NCI-H446 treated with DMSO at 0.1 percent for 48 hours (cell line): ENCODE measurements around the gene PXMP4.

Experiments used
- DNase-seq: peaks from one replicate; lab custom pipeline; 2025; lab: John Stamatoyannopoulos, UW

PXMP4 gene

DNA sequence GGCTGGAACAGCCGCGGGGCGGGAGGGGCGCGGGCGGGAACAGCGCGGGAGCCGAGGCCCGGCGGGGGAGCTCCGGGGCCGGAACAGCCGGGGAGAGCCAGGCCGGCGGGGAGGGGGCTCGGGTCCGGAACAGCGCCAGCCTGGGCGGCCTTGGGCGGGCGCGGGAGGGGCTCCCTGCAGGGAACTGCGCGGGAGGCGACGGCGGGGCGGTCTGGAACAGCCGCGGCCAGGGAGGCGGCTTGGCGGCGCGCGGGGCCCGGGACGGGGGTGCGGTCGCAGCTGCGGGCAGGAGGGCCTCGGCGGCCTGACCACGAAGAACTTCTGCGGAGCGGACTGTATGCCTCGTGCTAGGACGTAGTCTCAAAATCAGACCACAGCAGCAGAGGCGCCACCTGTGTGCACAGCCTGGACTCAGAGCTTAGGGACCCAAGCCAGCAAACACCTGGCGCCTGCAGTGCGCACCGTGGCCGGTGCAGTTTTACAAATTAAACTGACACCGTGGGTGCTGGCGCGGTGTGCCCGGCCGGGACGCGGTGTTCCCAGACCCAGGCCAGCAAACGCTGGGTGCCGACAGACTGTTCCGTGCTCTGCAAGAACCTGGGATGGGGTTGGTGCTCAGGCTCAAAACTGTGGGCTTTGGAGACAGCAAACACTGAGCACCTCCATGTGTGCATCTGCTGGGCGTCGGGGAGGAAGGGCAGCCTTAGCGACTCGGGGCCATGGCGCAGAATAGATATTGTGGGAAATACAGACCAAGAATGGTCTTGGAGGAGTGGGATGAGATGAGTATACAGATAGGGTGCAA is 12.3 kb upstream of the PXMP4 start:
- DNase-seq = peak; percentile 88

DNA sequence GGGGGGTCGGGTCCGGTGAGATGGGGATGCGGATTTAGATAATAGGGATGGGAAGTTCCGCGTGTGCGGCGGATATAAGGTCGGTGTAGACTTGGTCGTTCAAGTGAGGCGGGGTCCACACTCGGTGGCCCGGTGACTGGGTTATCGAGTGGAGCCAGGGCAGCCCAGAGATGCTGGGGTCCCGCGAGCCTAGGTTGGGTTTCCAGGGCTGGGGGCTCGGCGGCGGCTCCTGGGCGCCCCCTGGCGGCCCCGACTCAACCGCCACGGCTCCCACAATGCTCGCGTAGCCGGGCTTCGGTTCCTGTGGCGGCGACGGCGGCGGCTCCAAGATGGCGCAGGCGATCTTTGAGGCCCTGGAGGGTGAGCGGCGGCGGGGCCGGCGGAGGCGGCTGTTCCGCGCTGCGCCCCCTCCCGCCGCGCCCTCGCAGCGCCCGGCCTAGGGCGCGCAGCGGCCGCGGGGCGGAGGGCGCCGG is 11.6 kb upstream of the PXMP4 start, which contains the start of gene ZNF341:
ZNF341 (plus strand) TSS at position 304 of the 473 bp plus-strand sequence; CDS start at position 330, 26 bp downstream.
- peak; percentile 88 for DNase-seq

DNA sequence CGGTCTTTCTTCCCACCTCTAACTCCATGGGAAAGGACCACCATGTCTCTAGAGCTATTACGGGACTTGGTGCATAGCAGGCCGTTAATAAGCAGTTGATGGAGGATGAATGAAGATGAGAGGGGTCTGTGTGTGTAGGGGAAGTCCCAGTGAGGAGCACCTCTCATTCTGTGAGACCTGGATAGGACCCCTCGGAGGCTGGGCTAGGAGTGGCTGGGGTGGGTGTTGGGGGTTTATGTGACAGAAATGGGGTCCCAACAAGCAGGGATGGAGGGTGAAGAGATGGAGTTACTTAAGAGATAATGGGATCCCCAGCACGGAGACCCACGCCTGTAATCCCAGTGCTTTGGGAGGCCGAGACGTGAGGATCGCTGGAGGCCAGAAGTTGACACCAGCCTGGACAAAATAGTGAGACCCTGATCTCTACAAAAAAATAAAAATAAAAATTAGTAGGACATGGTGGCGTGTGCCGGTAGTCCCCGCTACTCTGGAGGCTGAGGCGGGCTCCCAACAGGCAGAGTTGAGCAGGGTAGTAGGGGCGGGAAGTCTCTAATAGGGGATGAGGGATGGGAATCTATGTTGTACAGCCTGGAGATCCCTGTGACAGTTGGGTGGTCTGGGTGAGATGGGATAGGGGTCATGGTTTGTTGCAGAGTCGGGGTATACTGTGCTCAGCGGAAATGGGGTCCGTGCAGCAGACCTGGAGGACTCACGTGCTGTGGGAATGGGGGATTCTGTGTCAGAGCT is 11.0 kb upstream of the PXMP4 start:
- no peak for DNase-seq

DNA sequence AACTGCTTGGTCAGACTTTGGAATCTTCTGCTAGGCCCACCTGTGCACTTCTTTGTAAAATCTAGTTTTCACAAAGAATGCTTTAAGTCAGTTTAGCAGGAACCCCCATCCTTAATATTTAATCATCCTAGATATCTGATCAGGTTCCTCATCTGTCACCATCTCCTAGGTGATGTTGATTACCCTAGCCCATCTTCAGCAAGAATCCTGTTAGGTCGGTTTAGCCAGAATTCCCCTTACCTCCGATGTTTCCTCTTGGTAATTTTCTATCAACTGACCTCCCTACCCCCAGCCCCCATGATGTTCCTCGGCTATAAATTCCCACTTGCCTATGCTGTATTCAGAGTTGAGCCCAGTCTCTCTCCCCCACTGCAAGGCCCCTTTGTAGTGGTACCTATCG is 9.0 kb upstream of the PXMP4 start:
- DNase-seq = no peak

DNA sequence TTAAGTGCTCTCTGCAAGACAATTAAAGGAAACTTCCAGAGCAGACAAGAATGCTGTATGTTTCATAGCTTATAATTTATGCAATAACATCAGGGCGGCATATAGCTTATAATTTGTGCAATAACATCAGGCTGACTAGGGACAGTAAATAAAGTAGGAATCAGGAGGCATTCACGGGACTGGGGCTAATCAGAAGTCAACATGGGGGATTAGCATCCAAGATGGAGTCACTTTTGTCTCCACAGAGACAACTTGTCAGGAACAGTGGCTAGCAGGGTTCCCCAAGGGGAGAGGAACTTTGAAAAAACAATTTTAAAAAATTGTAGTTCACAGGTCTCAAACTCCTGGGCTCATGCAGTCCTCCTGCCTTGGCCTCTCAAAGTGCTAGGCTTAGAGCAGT is 8.4 kb upstream of the PXMP4 start:
- DNase-seq = no peak

DNA sequence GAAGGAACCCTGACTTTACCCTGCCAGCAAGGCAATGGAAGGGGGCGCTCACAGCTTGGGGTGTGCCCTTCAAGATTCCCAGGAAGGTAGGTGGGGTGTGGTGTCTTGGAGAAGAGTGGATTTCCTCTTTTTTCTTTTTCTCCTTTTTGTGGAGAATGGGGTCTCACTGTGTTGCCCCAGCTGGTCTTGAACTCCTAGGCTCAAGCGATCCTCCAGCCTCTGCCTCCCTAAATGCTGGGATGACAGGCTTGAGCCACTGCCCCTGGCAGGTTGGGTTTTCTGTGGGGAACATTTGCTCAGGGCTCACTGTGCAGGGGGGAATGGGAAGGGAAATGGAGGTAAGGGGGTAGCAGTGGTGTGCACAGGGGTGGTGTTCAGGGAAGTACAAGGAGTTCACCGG is 7.7 kb upstream of the PXMP4 start:
- DNase-seq = no peak

DNA sequence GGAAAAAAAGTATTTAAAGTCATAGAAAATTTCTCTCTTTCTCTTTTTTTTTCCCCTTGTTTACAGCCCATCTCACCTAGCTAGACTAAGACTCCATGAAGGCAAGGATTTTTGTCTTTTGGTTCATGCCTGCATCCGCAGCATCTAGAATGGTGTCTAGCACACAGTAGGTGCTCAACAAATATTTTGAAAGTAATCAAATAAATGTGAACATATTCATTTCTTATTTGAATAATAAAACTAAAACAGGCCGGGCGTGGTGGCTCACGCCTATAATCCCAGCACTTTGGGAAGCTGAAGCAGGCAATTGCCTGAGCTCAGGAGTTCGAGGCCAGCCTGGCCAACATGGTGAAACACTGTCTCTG is 7.0 kb upstream of the PXMP4 start:
- DNase-seq = no peak

DNA sequence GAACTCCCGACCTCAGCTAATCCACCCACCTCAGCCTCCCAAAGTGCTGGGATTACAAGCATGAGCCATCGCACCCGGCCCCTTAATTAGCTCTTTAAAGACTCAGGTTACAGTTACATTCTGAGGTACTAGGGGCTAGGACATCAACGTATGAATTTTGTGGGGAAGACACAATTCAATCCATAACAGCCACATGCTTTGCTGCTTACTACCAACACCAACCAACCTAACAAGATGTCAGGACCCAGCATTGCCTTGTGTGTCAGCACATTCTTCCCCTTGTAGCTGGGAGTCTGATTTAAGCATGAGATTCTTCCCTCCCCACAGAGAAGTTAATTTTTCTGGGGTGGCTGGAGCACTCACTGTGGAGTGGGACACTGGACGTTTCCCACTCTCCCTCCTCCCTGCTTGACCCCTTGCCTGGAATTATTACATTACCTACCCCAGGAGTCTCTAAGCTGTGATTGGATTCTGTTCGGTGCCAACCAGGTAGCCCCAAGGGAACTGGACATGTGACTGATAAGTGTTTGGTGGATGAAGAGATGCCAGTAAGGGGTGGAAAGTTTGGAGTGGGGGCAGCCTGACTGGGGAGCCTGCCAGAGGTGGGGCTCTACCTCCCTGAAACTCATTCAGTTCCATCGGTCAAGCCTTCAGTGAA is 5.6 kb upstream of the PXMP4 start:
- DNase-seq = no peak

DNA sequence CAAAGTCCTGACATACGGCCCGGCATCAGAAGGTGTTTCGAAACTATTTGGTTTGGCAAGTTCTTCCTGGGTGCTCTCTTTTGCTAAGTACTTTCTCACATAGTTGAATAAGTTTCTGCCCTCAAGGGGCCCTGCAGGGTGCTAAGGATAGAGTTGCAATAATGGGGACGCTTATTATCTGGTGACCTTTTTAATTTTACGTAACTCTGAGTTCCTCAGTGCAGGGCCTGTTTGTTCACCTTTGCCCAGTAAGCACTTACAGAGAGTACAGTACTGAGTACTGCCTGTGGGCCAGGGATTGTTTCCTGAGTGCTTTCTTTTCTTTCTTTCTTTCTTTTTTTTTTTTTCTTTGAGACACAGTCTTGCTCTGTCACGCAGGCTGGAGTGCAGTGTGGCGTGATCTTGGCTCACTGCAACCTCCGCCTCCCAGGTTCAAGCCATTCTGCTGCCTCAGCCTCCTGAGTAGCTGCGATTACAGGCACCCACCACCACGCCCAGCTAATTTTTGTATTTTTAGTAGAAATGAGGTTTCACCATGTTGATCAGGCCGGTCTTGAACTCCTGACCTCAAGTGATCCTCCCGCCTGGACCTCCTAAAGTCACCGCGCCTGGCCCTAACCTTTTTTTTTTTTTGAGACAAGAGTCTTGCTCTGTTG is 4.5 kb upstream of the PXMP4 start:
- no peak for DNase-seq

DNA sequence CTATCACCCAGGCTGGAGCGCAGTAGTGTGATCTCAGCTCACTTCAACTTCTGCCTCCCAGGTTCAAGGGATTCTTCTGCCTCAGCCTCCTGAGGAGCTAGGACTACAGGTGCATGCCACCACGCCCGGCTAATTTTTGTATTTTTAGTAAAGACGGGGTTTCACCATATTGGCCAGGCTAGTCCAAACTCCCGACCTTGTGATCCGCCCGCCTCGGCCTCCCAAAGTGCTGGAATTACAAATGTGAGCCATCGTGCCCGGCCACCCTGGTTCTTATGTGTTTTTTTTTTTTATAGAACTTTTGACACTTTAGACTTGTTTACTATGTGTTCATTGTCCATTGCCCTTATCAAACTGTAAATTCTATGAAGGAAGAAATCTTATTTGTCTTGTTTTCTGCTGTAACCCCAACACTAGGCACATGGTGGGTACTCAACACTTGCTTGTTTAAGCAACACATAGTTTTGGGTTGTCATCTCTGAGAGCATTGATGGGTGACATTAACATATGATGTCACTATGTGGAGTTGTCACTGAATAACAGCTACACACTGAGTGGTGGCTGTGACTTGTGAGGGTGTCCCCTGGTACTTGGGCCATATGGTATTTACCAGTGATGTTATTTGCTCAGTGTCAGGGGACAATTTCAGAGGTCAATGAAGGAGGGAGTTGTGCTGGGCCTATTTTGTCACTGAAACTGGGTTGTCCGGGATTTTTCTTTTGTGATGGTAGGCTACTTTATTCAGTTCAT is 1.5 kb upstream of the PXMP4 start:
- no peak for DNase-seq

DNA sequence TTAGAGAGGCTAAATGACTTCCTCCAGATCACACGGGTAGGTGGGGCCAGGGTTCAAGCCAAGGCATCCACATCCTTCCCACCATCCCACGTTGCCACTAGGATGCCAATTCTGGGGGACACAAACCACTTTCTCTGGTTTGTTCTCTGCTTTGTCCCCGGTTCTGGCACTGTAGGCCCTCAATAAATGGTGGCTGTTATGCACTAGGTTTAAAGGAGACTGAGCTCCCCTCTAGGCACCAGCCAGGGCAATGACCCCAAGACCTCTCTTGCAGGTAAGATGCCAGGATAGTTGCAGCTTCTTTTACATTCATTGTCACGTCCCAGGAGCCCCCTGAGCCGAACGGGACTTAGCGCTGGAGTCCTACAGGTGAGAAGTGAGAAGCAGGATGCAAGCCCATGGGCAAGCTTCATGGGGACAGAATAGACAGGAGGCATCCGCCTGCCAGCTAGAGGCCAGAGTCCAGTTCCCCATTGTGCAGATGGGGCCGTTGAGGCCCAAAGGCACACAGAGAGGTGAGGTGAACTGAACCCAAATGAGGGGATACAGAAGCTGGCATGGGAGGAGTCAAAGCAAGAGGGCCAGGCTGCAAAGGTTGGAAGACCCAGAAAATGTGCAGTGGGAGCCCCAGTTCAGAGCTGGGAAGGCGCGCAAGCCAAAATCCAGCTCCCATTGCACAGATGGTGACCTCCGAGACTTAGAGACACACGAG is 677 bp downstream of the PXMP4 start:
- DNase-seq = no peak

DNA sequence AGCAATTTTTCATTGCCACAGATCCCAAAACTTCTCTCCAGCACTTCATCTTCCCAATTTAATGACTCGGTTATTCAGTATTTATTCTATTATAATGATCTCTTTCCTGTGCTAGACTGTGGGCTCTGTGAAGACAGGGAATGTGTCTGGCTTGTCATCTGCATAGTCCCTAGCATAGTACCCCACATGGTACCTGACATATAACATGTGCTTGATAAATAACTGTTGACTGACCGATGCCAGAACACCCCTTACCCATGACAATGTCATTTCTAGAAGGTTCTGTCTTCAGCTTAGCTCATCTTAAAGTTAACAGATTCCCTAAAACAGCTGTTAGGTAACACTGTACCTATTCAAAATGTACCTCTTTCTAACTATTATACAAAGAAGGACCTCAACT is 3.6 kb downstream of the PXMP4 start:
- no peak for DNase-seq

DNA sequence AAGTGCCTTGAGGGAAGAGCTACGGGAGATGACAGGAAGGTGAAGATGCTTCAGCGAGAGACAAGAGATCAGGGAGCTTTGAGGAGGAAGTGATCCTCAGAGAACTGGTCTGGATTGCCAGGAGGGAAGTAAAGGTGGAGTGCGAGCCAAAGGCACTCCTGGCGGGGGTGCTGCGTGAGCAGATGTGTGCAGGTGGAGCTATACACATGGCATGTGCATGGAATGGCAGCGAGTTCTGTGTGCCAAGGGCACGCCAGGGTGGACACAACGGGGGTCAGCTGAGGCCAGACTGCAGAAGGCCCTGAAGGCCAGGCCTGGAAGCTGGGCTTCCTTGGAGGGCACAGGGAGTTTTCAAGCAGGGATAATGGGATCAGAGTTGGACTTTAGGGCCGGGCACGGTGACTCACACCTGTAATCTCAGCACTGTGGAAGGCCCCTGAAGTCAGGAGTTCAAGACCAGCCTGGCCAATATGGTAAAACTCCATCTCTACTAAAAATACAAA is 6.2 kb downstream of the PXMP4 start:
- no peak for DNase-seq

DNA sequence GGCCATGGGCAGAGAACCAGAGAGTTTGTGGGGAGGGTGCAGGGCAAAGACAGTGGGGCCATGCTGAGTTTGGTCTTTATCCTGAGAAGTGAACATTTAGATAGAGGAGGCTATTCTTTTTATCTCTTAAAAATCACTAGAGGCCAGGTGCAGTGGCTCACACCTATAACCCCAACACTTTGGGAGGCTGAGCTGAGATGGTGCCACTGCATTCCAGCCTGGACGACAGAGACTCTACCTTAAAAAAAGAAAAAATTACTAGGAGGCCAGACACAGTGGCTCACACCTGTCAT is 8.7 kb downstream of the PXMP4 start:
- no peak for DNase-seq

DNA sequence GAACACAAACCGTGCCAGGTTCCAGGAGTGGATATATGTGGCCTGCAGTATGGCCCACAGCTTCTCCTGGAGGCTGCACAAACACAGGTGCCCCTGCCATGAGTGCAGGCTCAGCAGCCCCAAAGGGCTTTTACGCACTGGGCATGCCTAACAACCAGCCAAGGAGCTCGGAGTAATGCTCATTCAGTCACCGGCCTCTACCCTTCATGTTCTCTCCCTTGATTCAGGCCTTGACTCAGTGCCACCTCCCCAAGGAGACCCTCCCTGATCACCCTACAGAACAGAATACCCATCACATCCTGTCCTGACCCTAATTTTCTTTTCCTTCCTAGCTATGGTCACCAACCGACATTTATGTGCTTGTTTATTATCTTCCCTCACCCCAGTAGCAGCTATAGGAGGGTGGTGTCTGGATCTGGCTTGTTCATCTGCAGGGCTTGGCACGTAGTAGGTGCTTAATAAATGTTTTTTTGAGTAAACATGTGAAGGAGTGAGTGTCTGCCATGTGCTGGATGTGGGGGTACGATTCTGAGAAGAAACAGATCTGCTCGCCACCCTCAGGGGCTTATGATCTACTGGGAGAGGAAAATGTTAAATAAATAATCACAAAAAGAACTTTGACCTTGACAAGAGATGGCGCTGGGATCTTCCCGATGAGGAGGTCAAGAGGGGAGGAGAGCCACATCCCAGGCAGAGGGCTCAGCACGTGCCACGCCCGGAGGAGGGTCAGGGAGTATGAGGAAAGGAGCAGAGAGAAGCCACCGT is 9.2 kb downstream of the PXMP4 start:
- no peak for DNase-seq

DNA sequence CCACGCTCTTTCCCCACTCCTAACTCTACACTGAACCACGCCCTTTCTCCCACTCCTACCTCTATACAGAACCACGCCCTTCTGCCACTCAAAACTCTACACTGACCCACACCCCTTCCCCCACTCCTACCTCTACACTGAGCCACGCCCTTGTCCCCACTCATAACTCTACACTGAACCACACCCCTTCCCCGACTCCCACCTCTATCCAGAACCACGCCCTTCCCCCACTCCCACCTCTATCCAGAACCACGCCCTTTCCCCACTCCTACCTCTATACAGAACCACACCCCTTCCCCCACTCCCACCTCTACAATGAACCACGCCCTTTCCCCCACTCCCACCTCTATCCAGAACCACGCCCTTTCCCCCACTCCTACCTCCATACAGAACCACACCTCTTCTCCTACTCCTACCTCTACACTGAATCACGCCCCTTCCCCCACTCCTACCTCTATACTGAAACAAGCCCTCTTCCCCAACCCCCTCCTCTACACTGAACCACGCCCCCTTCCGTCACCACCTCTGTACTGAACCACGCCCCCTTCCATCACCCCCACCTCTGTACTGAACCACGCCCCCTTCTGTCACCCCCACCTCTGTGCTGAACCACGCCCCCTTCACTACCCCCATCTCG is 10.1 kb downstream of the PXMP4 start:
- no peak for DNase-seq

DNA sequence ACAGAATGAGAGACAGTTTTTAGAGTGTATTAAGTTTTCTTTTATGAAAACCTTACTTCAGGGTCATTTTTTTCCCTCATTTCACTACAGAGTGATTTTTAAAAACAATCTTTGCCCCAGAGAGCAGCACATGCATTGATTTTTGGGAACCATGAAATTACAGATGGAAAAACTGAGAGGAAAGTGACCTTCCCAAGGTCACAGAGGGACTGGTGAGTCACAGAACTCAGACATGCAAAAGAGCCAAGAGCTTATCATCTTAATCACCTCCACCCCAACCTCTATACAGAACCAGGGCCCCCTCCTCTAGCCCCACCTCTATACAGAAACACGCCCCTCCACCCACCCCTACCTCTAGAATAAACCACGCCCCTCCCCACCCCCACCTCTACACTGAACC is 10.7 kb downstream of the PXMP4 start:
- no peak for DNase-seq

DNA sequence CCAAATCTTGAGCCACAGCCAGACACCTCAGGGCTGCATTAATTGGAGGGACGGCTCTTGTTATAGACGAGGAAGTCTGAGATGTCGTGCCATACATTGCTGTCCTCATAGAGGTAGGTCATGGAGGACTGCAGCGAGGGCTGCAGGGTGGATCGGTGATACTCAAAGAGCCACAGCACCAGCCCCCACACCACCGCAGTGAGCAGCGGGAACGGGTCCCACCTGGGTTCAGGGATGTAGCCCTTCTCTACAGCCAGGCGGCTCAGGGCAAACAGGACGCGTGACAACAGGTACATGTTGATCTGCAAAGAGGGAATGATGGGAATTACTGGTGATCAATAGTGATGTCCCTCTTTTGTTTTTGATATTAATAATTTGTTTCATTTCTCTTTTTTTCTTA is 12.4 kb downstream of the PXMP4 start:
- no peak for DNase-seq

DNA sequence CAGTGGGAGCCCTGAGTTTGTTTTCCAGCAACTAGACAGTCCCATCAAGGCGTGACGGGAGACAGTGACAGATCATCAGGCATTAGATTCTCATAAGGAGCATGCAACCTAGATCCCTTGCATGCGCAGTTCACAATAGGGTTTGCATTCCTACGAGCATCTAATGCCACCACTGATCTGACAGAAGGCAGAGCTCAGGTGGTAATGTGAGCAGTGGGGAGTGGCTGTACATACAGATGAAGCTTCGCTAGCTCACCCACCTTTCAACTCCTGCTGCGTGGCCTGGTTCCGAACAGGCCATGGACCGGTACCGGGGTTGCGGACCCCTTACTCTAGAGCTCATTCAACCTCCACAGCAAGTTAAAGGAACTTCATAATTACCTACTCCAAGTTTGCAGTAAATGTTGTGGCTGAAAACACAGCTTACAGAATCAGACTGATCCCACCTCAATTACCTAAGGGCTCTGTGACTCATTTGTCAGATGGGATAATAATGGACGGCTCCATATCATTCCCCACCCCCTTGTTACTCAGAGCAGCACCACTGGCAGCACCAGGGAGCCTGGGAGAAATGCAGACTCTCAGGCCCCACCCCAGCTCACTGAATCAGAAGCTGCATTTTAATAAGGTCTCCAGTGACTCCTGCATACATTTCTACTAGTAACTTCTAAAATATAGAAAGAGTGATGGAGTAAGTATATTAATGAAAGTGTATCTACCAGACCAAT is 15.7 kb downstream of the PXMP4 start:
- no peak for DNase-seq
